Dendritic cell treated with granulocyte-macrophage colony-stimulating factor and Interleukin-4, amounts not matched to agents 40 ng/mL and 50 ng/mL, for 4 days (primary cell): ENCODE data around the gene C1QTNF5.
A peak's percentile ranks its signal among the peaks of the same experiment; 100 is the strongest.

Experiments used
- H3K27ac Mint-ChIP-seq: one replicate; pipeline ENCODE4 v1.8.0; 2022; ENCODE audit warnings: mild to moderate bottlenecking, mixed read lengths
- H3K27me3 Mint-ChIP-seq: one replicate; pipeline ENCODE4 v1.8.0; 2022; ENCODE audit warnings: mild to moderate bottlenecking, mixed read lengths
- H3K36me3 Mint-ChIP-seq: one replicate; pipeline ENCODE4 v1.8.0; 2022; ENCODE audit warnings: low read depth, mixed read lengths
- H3K4me1 Mint-ChIP-seq: one replicate; pipeline ENCODE4 v1.8.0; 2022; ENCODE audit warnings: low read depth, mixed read lengths
- H3K4me3 Mint-ChIP-seq: one replicate; pipeline ENCODE4 v1.8.0; 2022; ENCODE audit warnings: mild to moderate bottlenecking, moderate library complexity, mixed read lengths
- H3K9me3 Mint-ChIP-seq: one replicate; pipeline ENCODE4 v1.8.0; 2022; ENCODE audit warnings: mixed read lengths
- intact Hi-C: fragments of 100-400 bp; cut with micrococcal nuclease; formaldehyde crosslinking; loops from one replicate; pipeline ENCODE4 v1.15.0; 2022

C1QTNF5 gene

GRCh38 chr11:119355091-119355843, 14.6 kb upstream of the C1QTNF5 start:
- H3K27me3 Mint-ChIP-seq: peaks cover 69% of the 10 kb centered on the region
- intact Hi-C loops: no loop called here
- peaks cover 28% of the 10 kb centered on the region for H3K4me1 Mint-ChIP-seq
- H3K9me3 Mint-ChIP-seq: no peaks in the 10 kb centered on the region
- no peaks in the 10 kb centered on the region for H3K36me3 Mint-ChIP-seq
- no peak overlapping the region for H3K4me3 Mint-ChIP-seq
- H3K27ac Mint-ChIP-seq: no peak overlapping the region

- no peak overlapping the region for H3K4me3 Mint-ChIP-seq
- intact Hi-C loops: no loop called here
Measured at GRCh38 chr11:119352857-119353260, 12.2 kb upstream of the C1QTNF5 start.

GRCh38 chr11:119351232-119351631, 10.5 kb upstream of the C1QTNF5 start:
- H3K27ac Mint-ChIP-seq: no peak overlapping the region
- H3K4me1 Mint-ChIP-seq: peaks cover 3% of the 10 kb centered on the region
- H3K36me3 Mint-ChIP-seq: no peaks in the 10 kb centered on the region
- intact Hi-C loops: no loop called here
- H3K9me3 Mint-ChIP-seq: no peaks in the 10 kb centered on the region
- H3K27me3 Mint-ChIP-seq: peaks cover 70% of the 10 kb centered on the region
- H3K4me3 Mint-ChIP-seq: no peak overlapping the region

More at GRCh38 chr11:119352857-119353260, 12.2 kb upstream of the C1QTNF5 start:
- Mint-ChIP-seq H3K4me1 (peaks cover 16% of the 10 kb centered on the region), H3K9me3 (no peaks in the 10 kb centered on the region), H3K36me3 (no peaks in the 10 kb centered on the region), H3K27me3 (peaks cover 71% of the 10 kb centered on the region), H3K27ac (no peak overlapping the region)

- no peaks in the 10 kb centered on the region for H3K4me1 Mint-ChIP-seq
- no peak overlapping the region for H3K27ac Mint-ChIP-seq
- H3K36me3 Mint-ChIP-seq: no peaks in the 10 kb centered on the region
- no peaks in the 10 kb centered on the region for H3K9me3 Mint-ChIP-seq
- intact Hi-C loops: no loop called here
- peaks cover 65% of the 10 kb centered on the region for H3K27me3 Mint-ChIP-seq
- no peak overlapping the region for H3K4me3 Mint-ChIP-seq
Measured at GRCh38 chr11:119350302-119350701, 9.6 kb upstream of the C1QTNF5 start.

- intact Hi-C loops: no loop called here
- H3K9me3 Mint-ChIP-seq: no peaks in the 10 kb centered on the region
- no peak overlapping the region for H3K4me3 Mint-ChIP-seq
- H3K27me3 Mint-ChIP-seq: peaks cover 62% of the 10 kb centered on the region
- no peak overlapping the region for H3K27ac Mint-ChIP-seq
- H3K4me1 Mint-ChIP-seq: no peaks in the 10 kb centered on the region
- H3K36me3 Mint-ChIP-seq: no peaks in the 10 kb centered on the region
Measured at GRCh38 chr11:119347940-119348605, 7.4 kb upstream of the C1QTNF5 start.

- intact Hi-C loops: no loop called here
- H3K9me3 Mint-ChIP-seq: no peaks in the 10 kb centered on the region
- H3K4me1 Mint-ChIP-seq: no peaks in the 10 kb centered on the region
- no peaks in the 10 kb centered on the region for H3K36me3 Mint-ChIP-seq
- H3K27ac Mint-ChIP-seq: no peak overlapping the region
- H3K4me3 Mint-ChIP-seq: no peak overlapping the region
- peaks cover 64% of the 10 kb centered on the region for H3K27me3 Mint-ChIP-seq
Measured at GRCh38 chr11:119347242-119347641, 6.6 kb upstream of the C1QTNF5 start.

GRCh38 chr11:119346605-119347004, 5.9 kb upstream of the C1QTNF5 start, which contains the start of gene MFRP:
MFRP (minus strand) TSS chr11:119346705; CDS start chr11:119346513, 192 bp downstream.
- Mint-ChIP-seq H3K4me3 (no peak within 1 kb of the TSS), H3K27ac (no peak within 1 kb of the TSS), H3K4me1 (no peaks in the 10 kb centered on the region), H3K9me3 (no peaks in the 10 kb centered on the region), H3K27me3 (peaks cover 66% of the 10 kb centered on the region), H3K36me3 (no peaks in the 10 kb centered on the region)
- intact Hi-C loops: no loop called here

GRCh38 chr11:119345685-119346084, 5.0 kb upstream of the C1QTNF5 start:
- peaks cover 8% of the 10 kb centered on the region for H3K4me1 Mint-ChIP-seq
- H3K4me3 Mint-ChIP-seq: no peak overlapping the region
- H3K27ac Mint-ChIP-seq: no peak overlapping the region
- H3K36me3 Mint-ChIP-seq: no peaks in the 10 kb centered on the region
- H3K27me3 Mint-ChIP-seq: peaks cover 67% of the 10 kb centered on the region
- no peaks in the 10 kb centered on the region for H3K9me3 Mint-ChIP-seq
- intact Hi-C loops: no loop called here

GRCh38 chr11:119344291-119345010, 3.8 kb upstream of the C1QTNF5 start:
- intact Hi-C loops: no loop called here
- Mint-ChIP-seq H3K27me3 (peaks cover 65% of the 10 kb centered on the region), H3K4me1 (peaks cover 11% of the 10 kb centered on the region)

GRCh38 chr11:119343726-119344125, 3.0 kb upstream of the C1QTNF5 start:
- Mint-ChIP-seq H3K9me3 (no peaks in the 10 kb centered on the region), H3K27me3 (peaks cover 70% of the 10 kb centered on the region), H3K27ac (no peak overlapping the region), H3K4me1 (peaks cover 15% of the 10 kb centered on the region), H3K4me3 (no peak overlapping the region), H3K36me3 (no peaks in the 10 kb centered on the region)
- intact Hi-C loops: no loop called here

More at GRCh38 chr11:119344291-119345010, 3.8 kb upstream of the C1QTNF5 start:
- Mint-ChIP-seq H3K4me3 (no peak overlapping the region), H3K9me3 (no peaks in the 10 kb centered on the region), H3K27ac (no peak overlapping the region), H3K36me3 (no peaks in the 10 kb centered on the region)

GRCh38 chr11:119342362-119343130, 1.9 kb upstream of the C1QTNF5 start:
- H3K4me3 Mint-ChIP-seq: no peak overlapping the region
- no peak overlapping the region for H3K27ac Mint-ChIP-seq
- intact Hi-C loops: no loop called here
- peaks cover 70% of the 10 kb centered on the region for H3K27me3 Mint-ChIP-seq
- H3K36me3 Mint-ChIP-seq: no peaks in the 10 kb centered on the region
- no peaks in the 10 kb centered on the region for H3K9me3 Mint-ChIP-seq
- H3K4me1 Mint-ChIP-seq: peaks cover 25% of the 10 kb centered on the region

GRCh38 chr11:119342023-119342300, 1.3 kb upstream of the C1QTNF5 start:
- Mint-ChIP-seq H3K4me3 (no peak overlapping the region), H3K4me1 (peaks cover 31% of the 10 kb centered on the region), H3K9me3 (no peaks in the 10 kb centered on the region), H3K27me3 (peaks cover 66% of the 10 kb centered on the region), H3K27ac (no peak overlapping the region), H3K36me3 (peaks cover 3% of the 10 kb centered on the region)
- intact Hi-C loops: no loop called here

- H3K27me3 Mint-ChIP-seq: peaks cover 60% of the 10 kb centered on the region
- H3K4me3 Mint-ChIP-seq: peak overlapping the region; percentile 2
- no peak overlapping the region for H3K27ac Mint-ChIP-seq
Measured at GRCh38 chr11:119341222-119342022, 739 bp upstream of the C1QTNF5 start.

More at GRCh38 chr11:119341222-119342022, 739 bp upstream of the C1QTNF5 start:
- H3K4me1 Mint-ChIP-seq: peaks cover 37% of the 10 kb centered on the region
- intact Hi-C loops: no loop called here
- H3K9me3 Mint-ChIP-seq: no peaks in the 10 kb centered on the region
- peaks cover 9% of the 10 kb centered on the region for H3K36me3 Mint-ChIP-seq
